ENCODE results near the gene DKK3.

DKK3 gene

DNA sequence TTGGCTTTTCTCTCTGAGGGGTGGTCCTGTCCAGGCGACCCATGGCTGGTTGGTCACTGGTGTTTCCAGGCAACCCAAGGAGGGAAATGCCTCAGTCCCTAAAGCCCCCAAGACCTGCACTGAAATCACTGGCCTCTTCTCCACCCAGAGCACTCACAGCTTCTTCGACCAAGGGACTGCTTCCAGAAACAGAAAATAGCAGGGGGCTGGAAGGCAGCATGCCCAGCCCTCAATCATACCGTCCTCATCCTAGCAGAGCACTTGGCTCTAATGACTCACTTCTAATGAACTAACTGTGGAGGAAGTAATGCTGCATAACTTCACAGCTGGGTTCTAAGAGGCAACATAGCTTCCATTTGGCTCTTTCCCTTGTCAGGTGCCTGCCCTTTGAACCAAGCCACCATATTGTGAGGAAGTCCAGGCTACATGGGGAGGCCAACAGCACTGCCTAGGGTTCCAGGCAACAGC is 27.6 kb downstream of the DKK3 start:
- no peak for DNase-seq

DNA sequence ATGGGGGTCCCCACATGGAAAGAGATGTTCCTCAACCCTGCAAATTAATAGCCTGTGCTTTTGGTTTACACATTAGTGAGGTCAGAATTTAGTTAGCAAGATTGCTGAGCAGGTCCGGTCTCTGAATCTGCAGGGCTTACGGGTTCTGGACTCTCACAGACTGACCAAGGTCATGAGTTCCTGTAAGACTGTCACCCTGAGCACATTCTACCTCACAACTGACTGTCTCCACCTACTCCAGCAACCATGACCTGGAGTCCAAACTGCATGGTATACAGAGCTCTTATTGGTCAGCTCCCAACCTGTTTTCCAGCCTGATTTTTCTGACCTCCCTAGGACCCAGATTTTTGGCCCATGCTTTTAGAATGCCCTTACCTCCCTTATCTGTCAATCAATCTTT is 28.2 kb downstream of the DKK3 start:
- no peak for DNase-seq

DNA sequence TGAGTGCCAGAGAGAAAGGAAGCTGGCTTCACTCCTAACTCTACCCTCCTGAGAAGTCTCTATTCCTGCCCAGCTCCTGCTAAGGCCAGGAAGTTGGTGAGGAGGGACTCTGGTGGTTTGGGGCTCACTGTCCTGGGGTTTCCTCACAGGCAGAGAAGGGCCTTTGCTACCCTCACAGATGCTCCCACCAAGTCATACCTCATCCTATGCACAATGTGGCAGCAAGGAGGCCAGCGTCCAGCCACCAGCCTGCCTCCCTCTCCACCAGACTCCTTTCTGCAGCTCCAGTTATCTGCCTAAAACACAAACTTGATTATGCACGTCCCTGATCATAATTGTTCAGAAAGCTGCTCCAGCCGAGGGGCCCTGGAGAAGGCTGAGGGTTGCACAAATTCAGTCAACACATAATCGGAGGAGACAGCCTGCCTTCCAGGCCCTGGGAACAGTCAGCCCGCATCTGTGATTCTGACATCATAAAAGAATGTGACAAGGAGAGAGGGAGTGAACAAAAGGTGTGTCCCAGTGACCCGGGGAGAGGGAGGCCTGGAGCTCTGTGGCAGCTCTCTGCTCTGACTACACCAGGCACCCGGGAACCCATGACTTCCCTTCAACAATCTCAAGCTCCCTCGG is 28.8 kb downstream of the DKK3 start:
- DNase-seq: no peak

DNA sequence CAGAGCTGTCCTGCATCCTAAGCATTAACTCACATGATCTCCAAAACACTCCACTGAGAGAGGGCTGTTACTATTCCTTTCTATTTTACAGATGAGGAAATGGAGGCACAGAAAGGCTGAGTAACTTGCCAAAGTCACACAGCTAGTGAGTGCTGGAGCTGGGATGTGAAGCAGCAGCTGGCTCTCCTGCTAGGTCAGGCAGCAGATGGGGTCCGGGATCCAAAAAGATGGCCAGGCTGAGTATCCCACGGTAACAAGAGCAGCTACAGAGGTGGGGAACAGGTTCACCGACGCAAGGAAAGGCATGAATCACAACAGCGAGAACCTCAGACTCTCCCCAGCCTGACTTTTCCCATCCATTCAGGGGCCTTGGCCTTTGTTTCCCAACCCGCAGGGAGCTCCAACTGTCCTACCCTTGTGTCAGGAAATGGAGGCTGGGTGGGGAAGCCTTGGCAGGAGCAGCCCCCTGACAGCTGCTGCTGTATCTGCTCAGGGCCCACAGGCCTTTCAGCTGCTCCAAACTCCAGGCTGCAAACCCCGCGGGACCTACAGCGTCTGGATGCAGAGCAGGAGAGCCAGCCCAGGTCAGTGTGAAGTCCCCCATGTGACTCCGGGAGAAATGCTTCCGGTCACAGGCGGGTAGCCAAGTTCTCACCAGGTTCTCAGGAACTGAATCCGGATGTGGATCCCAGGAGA is 29.5 kb downstream of the DKK3 start:
- no peak for DNase-seq

- DNase-seq: no peak
Observed at GRCh38 chr11:11978098-11978637, 30.3 kb downstream of the DKK3 start.

- DNase-seq: no peak
Observed at GRCh38 chr11:11977206-11977938, 31.1 kb downstream of the DKK3 start.

DNA sequence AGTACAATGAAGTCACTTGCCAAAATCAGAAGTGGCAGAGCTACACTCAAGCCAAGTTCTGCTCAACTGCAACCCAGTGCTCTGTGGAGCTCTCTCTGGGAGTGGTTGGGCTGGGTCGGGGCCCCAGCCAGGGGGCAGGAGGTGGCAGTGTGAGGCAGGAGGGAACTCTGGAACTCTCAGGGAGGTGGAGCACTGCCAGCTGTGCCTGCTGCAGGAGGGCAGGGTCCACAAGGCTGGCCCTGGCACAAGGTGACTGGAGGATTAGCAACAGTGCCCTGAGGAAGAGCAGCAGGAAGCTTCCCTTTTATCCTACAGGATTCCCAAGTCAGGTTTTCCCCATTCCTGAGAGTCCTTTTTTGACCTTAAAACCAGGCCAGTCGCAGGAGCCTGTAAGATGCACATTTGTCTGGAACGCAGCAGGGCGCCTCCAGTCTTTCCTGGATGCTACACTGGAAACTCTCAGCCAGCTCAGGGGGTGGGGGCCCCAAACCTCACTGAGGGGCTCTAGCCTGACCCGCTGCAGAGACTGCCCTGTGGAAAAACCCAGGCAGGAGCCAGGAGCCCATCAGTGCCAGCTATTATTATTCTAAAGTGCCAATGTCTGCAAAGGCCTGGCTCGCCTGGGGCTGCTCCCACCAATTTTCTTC is 31.8 kb downstream of the DKK3 start:
- no peak for DNase-seq

DNA sequence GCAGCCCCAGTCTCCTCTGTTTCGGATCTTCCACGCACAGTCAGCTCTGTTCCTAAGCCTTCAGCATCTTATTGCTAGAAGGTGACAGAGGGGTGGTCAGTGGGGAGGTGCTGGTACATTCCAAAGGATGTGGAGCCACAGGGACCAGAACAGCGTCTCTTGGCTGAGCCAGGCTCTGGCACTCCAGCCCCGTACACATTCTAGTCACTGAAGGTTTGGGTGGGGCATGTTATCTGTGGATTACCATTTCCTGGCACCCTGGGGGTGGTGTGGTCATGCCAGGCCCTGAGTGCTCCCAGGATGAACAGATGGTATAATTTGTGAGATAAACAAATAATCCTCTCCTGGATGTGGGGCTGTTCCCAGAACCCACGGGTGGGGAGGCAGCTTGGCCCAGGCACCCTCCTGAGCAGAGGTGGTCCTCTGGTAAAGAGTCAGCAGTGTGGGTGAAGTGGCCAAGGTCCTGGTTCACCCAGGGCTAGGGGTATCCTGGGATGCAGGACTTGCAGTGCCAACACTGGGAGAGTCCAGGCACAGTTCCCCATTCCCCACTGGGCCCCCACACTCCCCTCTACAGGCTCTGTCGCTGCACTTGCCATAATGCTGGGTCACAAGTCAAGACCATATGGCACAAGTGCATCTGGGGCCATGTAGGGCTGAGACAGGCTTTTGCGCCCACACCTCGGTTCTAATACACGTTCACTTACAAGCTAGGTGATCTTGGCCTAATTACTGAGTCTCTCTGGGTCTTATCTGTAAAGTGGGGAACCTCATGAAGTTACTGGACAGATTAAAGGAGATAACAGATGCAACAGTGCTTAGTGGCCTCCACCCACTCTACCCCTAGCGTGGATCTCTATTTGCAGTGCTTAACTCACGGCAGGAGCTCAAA is 33.0 kb downstream of the DKK3 start:
- DNase-seq: no peak

DNA sequence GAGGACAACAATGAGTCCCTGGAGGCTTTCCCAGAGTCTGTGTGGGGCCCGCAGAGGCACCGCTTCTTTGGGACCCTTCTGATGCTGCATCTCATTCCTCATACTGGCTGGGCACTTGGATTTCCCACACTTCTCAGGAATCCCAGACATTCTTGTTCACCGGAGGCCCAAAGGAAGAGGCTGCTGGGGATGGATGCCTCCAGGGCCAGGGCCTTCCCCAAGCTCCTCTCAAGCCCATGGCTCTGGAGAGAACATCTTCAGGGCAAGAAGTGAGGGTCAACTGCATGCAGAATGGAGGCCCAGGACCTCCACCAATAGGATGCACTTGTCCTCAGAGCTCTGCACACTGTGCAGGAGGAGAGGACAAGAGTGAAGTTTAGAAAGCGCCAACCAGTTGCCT is 34.6 kb downstream of the DKK3 start:
- no peak for DNase-seq

- DNase-seq: no peak
Observed at GRCh38 chr11:11973361-11973800, 35.0 kb downstream of the DKK3 start.

GRCh38 chr11:11972730-11973341 is 35.6 kb downstream of the DKK3 start:
- DNase-seq: no peak

- no peak for DNase-seq
Observed at GRCh38 chr11:11971906-11972547, 36.4 kb downstream of the DKK3 start.

GRCh38 chr11:11970556-11970955 is 37.9 kb downstream of the DKK3 start:
- DNase-seq: no peak

- DNase-seq: no peak
Observed at GRCh38 chr11:11969380-11970215, 38.8 kb downstream of the DKK3 start.

GRCh38 chr11:11968511-11969280 is 39.7 kb downstream of the DKK3 start:
- no peak for DNase-seq

- DNase-seq: no peak
Observed at GRCh38 chr11:11967669-11968510, 40.5 kb downstream of the DKK3 start.

GRCh38 chr11:11966826-11967668 is 41.4 kb downstream of the DKK3 start:
- DNase-seq: peak; percentile 25
